Stimulated activated CD8-positive, alpha-beta memory T cell treated with anti-CD3 and anti-CD28 coated beads, Interleukin-4, amount 100 ng/mL, for 48 hours (primary cell): Measurements from ENCODE around the gene FGD4.

Source experiments
- DNase-seq: peaks from one replicate; pipeline ENCODE4 v3.0.0-alpha.2; 2020

Gene FGD4

DNA sequence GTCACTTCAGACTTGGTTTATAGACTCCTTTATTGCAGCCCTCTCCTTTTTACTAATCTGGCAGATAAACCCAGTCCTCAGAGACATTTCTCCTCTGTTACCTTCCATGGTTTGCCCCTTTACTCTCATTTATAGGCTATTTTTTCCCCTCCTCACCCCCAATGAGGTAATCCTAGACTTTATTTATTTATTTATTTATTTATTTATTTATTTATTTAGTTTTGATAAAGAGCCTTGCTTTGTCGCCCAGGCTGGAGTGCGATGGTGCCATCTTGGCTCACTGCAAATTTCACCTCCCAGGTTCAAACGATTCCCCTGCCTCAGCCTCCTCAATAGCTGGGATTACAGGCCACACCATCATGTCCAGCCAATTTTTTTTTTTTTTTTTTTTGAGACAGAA, 8.4 kb downstream of the FGD4 start:
- DNase-seq: no peak

DNA sequence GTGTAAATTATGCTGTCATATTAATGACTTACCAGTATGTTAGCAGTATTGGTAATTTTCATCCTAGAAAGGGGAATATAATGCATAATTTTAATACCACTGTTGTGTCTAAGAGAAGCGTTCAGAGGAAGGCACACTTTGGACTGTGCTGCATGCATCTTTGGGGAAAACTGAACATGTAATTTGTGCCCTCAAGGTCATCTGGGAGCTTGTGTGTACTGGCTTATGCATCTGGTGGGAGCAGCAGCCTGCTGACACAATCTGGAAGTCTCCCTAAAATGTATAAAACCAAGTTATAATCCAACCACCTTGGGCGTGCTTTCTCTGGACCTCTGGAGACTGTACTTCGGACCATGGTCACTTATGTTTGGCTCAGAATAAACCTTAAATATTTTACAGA, 14.1 kb downstream of the FGD4 start:
- DNase-seq: no peak

DNA sequence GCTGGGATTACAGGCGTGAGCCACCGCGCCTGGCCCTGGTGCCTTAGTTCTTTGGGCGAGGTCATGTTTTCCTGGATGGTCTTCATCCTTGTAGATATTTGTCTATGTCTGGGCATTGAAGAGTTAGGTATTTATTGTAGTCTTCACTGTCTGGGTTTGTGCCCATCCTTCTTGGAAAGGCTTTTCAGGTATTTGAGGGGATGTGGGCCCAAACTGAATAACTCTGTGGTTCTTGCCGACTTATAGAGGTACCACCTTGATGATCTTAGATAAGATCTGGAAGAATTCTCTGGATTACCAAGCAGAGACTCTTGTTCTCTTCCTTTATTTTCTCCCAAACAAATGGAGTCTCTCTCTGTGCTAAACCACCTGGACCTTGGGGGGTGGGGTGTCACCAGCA, 18.9 kb downstream of the FGD4 start:
- DNase-seq: no peak

DNA sequence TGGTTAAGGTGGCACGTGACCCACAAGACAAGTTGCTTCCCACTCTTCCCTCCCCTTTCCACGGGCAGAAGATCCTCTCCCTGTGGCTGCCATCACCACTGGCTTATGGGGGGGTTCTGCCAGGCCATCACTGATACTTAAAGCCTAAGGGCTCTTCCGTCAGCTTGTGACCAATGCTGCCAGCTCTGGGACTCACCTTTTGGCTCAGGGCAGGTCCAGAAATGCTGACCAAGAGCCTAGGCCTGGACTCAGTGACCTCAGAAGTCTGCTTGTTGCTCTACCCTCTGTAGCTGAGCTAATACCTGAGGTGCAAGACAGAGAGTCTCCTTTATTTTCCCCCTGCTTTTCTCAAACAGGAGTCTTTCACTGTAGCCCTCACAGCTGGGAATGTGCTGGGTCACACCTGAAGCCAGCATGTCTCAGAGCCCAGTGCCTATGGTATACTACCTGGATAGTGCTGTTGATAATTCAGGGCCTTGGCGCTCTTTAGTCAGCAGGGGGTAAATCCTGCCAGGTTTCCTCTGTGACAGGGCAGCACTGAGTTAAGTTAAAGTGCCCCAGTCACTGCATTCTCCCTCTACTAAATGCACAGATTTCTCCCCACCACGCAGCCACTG, 19.7 kb downstream of the FGD4 start:
- no peak for DNase-seq

DNA sequence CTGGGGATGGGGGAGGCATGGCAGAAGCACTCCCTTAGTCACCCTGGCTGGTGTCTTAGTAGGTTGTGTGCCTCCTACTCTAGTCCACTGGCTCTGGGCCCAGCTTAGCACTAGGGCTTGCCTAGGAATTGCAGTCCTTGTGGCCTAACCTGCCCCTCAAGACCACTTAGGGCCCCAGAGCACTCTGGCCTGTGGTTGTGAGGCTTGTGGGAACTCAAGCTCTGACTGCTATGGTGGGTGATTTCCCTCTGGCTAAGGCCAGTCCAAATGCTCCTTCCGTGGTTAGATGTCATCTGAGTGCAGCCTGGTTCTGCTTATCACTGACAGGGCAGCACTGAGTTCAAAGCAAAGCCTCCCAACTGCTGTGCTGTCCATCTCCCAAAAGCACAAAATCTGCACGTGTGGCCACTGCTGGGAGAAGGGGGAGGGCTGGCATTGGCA, 20.2 kb downstream of the FGD4 start:
- no peak for DNase-seq

DNA sequence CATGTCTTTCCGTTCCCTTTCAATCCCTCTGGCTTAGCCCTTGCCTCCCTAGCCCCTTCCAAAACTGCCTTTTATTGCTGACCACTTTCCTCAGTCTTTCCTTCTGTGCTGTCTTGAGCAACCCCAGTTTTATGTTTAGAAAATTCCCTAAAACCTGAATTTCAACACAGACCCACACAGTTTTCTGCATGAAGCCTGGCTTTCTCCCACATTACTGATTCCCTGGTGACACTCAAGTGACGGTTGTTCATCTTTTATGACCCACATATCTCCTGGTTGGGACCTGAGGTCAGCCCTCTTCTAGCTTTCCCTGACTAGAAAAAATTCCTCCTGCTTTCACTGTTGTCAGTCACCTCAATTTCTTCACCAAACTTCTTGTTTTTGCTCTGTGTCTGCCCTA, 21.0 kb downstream of the FGD4 start:
- no peak for DNase-seq

DNA sequence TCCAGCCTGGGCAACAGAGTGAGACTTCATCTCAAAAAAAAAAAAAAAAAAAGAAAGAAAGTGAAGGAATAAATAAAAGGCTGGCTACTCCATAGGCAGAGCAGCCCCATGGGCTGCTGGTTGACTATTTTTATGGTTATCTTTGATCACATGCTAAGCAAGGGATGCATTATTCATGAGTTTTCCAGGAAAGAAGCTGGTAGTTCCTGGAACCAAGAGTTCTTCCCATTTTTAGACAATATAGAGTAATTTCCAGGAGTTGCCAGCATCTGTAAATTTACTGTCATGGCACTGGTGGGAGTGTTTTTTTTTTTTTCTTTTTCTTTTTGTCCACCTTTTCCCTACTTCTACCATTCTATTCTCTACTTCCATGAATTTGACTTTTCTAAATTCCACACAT, 24.2 kb downstream of the FGD4 start:
- DNase-seq: no peak

DNA sequence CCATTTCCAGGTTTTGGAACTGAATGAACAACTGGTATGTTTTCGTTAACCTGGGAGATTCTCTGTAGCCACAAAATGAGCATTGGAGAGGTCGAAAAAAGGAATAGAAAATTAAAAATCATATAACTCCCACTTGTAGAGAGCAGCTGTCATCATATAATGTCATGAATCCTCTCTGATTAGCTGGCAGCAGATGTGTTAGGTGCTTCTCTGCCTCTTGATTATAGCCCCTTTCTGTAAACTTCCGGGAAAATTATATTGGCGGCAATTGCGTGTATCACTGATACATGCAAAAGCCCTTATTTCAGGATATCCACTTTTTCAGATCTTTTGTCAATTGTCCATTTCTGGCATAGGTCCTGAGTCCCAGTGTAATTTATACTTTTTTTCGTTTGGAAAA, 31.7 kb downstream of the FGD4 start:
- no peak for DNase-seq

DNA sequence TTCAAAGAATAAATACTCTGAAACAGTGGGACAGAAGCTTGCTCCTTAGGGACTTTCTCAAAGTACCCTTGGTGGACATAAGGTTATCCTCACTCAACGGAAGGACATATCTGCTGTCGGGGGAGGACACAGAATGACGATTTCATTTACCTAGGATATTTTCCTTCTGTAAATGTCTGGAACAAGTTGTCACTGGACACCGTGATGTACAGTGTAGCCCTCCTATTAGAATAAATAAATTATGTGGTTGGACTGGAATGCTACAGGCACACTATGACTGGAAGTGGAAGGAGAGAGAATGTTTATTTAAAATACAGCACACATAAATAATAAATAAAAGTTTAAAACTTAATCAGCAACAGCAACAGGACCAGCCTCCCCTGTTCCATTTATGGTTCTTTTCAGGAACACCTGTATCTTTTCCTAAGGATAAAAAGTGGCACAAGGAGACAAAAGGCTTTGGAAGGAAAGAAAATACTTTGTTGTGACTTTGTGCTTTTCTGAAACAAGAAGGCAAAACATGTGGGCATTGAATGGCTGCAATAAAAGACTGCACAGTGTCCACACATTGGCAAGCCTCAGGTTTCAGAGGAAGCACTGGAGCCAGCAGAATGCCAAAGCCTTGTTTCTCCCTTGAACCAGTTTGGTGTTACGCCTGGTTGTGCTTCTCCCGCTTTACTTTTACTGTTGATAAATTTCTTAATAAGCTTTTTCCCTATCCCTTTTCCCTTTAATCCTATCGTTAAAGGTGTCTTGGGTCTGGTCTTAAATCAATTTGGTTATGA, 36.8 kb downstream of the FGD4 start:
- DNase-seq: no peak

DNA sequence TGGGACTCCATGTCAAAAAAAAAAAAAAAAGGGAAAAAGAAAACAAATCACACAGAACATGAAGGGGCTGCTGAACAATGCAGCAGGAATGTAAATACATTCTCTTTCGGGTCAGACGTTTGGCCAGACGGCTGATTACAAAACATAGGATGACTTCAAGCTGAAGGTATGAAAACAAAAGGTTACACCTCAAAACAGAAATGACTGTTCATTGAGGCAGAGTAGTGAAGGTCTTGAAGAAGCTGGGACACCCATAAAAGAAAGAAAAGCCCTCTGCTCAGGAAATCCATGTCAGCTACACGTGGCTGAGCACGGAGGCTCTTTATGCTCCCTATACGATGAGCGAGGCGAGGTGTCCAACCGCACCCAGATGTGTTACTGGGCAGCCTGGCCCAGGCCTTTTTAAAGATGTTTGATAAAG, 37.7 kb downstream of the FGD4 start:
- no peak for DNase-seq

DNA sequence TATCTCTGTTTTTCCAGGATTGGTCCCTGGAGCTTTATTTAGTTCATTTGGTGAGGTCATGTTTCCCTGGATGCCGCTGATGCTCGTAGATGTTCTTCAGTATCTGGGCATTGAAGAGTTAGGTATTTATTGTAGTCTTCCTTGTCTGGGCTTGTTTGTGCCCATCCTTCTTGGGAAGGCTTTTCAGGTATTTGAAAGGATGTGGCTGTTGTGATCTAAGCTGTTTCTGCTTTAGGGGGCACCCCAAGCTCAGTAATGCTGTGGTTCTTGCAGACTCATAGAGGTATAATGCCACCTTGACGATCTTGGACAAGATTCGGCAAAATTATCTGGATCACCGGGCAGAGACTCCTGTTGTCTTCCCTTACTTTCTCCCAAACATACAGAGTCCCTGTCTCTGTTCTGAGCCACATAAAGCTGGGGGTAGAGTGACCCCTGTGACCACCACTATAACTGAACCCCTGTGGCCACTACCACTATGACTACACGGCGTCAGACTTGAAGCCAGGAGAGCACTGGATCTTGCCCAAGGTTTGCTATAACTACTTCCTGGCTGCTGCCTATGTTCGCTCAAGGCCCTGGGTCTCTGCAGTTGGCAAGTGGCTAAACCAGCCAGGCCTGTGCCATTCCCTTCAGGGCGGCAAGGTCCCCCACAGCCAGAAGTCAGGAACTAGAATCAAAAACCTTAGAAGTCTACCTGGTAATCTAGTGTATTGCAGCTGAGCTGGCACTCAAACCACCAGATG, 40.9 kb downstream of the FGD4 start:
- DNase-seq: no peak

DNA sequence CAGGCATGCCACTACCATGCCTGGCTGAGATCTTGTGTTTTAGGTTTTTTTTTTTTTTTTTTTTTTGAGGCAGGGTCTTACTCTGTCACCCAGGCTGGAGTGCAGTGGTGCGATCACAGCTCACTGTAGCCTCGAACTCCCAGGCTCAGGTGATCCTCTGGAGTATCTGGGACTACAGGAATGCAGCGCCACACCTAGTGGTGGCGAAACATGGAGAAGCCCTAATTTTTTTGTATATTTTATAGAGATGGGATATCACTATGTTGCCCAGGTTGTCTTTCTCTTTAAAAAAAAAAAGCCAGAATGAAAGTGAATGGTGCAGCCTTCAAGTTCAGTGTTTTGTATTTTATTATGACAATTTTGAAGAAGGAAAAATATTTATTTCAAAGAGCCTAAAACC, 44.1 kb downstream of the FGD4 start:
- DNase-seq: no peak

DNA sequence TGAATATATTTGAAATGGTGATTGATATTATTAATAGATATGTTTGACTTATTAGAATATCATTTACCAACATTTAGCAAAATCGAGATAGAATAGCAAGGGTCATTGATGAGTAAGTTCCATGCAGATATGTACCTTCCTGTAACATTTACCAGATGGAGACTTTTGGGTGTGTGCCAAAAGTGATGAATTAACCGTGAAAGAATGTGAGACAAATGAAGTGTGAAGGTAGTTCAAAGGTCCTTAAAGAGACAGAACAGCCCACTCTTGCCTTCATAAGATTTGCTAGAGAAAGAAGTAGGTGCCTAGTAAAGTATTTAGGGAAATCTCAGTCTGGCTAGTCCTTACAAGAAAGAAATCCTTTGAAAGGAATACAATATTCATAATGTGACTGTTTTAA, 45.5 kb downstream of the FGD4 start:
- DNase-seq: no peak

DNA sequence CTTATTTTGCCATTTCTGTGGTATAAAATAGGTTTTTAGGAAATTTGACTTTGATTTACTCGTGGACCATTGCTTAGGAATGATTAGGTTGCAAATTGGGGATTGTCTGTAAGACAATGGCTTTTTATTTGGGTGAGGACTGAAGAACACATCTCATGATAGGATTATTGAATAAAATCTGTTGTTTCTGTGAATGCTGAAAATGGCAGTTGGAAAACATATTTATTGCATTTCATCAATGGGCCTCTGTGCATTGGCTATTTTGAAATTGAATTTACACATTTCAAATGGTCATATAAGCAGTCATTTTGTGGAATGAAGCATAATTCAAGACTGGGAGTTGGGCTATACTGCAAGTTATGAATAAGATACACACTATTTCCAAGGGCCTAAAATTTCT, 46.0 kb downstream of the FGD4 start:
- no peak for DNase-seq

DNA sequence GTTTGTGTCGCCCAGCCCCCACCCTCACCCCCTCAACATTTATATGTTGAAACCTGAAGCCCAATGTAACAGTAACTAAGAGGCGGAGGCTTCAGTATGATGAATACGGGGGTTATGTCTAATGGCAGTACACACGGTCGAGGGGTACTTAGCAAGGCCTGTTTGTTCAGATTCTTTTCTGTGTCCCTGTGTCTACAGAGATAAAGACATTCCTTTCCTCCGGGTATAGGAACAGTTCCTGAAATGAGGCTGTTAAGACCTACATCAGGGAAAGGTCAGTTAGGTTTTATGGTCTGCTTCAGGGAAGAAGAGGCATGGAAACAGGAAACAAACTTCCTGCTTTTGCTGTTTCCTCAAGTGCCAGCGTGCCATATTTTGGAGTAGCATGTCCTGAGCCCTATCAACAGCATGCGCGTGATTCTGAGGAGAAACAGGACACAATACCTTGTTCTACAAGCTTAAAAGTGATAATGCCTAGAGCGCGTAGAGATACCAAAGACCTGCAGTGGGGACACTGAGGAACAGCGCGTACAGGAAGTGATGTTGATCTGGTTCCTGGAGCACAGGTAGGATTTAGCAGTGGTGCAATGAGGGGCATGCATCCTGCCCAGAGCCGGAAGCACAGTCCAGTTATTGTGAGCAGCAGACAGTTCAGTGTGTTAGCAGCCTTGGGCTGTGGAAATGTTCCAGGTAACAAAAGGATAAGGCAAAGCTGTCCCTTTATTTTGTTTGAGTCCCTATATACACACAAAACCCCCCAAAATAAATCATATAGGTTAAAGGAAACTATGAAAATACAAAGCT, 47.2 kb downstream of the FGD4 start:
- DNase-seq: no peak

DNA sequence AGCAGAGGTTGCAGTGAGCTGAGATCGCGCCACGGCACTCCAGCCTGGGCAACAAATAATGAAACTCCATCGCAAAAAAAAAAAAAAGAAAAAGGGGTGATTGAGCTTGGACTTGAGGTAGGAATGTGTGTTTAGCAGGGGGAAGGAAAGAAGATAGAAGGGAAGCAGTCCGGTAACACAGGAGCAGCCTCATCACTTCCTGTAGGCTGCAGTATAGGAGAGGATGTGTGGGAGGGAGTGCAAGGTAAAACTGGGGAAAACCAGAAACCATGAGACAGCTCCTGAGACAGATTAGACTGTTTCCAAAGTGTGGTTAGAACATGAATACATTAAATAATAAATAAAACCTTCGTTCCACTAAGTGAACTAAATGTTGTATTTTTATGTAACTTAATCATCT, 49.2 kb downstream of the FGD4 start:
- no peak for DNase-seq

DNA sequence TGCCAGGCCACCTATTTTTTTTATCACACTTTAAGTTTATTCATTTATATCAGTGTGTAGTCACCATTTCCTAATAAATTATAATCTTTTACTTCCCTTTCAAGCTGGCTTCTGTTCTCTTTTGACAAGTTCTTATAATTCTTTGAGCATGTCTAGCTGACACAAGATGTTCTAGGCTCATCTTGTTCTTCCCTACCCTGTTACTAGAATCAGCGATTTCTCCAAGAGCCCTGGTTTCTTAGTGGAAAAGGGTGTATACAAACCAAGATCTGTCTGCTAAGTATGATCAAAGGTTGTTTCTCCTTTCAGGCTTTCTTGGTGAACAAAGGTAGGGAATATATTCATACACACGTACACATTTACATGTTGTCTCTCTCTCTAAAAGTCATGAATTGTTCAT, 51.0 kb downstream of the FGD4 start:
- DNase-seq: no peak

DNA sequence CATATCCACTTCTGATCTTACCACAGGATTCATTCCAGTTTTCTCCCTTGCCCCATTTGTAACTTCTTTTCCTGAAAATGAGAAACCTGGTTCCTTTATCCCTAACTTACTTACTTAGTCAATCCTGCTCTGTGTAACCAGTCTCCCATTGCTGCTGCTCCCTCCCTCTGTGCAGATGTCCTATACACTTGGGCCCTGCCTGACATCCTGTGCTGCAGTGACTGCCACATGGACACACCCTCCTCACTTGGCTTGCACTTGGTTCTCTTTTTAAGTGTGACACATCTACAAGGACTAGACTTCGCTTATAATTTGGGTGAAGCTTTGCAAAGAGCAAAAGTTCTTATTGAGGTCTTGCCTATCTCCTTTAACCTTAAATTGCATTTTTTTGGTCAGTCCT, 51.4 kb downstream of the FGD4 start:
- DNase-seq: no peak

DNA sequence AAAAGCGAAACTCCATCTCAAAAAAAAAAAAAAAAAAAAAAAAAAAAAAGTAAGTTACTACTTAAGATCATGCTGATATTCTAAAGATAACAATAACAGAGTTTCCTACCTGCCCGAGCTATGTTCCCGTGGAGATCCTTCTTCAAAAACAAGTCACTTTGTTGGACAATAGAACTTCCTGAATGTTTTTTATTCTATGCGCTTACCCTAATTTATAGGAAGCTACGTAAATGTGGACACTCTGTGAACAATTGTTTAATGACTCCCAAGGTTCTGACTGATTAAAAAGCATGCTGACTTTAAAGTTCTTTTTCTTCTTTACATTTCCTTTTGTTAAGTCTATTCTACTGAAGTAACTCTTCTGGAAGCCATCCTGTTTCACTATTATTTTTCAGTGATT, 52.5 kb downstream of the FGD4 start:
- no peak for DNase-seq

DNA sequence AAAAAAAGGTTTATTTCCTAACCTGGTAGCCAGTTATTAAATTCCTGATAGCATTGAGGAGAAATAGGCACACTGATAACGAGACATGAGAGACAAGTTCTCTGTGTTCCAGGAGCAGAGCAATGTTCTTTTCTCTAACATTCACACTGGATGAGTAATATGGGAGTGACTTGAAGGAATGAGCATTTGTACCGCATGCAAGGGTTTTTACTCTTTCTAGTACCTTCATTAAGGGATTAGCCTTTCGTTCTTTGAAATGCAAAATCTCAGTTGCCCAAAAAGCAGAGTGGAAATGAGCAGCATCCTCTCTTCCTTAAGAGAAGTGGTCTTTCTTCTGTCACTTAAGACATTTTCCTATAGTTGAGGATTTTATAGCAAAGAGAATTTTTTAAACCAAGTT, 54.7 kb downstream of the FGD4 start:
- DNase-seq: no peak

DNA sequence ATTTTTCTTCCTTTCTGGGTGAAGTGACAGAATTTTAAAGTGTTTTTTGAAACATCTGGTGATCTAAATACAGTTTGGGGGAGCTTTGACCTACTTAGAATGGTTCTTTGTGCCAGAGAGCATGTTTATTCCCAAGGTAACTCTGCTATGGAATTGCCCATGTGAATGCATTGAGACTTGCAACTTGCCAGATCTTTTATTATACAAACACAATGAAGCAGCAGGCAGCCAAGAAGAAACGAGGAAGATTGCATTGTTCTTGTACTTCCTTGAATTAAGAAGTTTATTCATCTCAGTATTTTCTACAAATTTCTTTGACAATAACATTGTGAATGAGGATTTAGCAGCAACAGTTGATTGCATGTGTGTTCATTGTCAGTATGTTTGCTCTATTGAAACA, 55.5 kb downstream of the FGD4 start:
- no peak for DNase-seq

DNA sequence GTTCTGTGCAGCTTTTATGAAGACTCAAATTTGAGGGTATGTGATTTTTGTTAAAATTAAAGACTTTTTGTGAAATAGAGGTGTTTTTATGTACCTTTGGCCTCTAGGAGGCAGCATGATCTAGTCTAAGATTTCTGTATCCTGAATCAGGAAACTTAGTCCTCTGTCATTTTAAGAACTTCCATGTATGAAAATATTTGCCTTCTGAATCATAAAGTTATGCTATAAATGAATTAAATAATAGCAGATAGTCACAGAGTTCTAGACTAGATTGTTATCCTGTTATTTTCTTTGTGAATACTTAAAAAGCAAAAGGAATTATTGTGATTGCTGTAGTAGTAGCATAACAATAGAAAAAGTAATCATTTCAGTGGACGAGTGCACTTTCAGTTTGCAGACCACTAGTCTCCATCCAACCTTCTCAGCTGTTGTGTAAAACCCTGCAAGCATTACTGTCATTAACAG, 56.3 kb downstream of the FGD4 start:
- DNase-seq: no peak
